Renal cortex interstitium (tissue), 15 donors: Measurements from ENCODE around the gene LCN9. TPM values are rescaled to one million over a fixed set of nuclear protein-coding genes. Genes with fewer than 3 reads are reported as not detected.
"Not testable (repeated sequence)": the region's sequence is repeated elsewhere in the genome, so short reads cannot be mapped to it uniquely, and the experiment has no call there.

ENCODE experiments used
- DNase-seq, 11 donors: peaks; one replicate each; pipeline ENCODE4 v3.0.0-alpha.2; 2013; ENCODE audit warnings: low read depth in 9 of 11, low spot score in 4 of 11; ENCODE audit errors: extremely low read depth in 1 of 11
- long read RNA-seq, 16 experiments: transcript quantifications; one replicate each; lab custom pipeline, GENCODE V29; 2026
- polyA plus RNA-seq, 3 donors: library from polyadenylated mRNA; unstranded; fragments of 120-200 nt; gene quantifications; one replicate each; pipeline ENCODE4 v1.2.1, GENCODE V29; 2013; ENCODE audit not compliant: insufficient read length in 3 of 3

Gene LCN9, protein sequence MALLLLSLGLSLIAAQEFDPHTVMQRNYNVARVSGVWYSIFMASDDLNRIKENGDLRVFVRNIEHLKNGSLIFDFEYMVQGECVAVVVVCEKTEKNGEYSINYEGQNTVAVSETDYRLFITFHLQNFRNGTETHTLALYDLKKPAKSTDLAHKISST
- polyA plus RNA-seq: not detected
- long read RNA-seq, donor 1: 0 reads
- long read RNA-seq, donor 2: 0 reads
- long read RNA-seq, donor 3: 0 reads
- long read RNA-seq, donor 4: 0 reads
- long read RNA-seq, donor 5: 0 reads
- long read RNA-seq, donor 6: 0 reads
- long read RNA-seq, donor 7: 0 reads
- long read RNA-seq, donor 8: 0 reads
- long read RNA-seq, donor 9: 0 reads
- long read RNA-seq, donor 10: 0 reads
- long read RNA-seq, donor 11: 0 reads
- long read RNA-seq, donor 12: 0 reads
- long read RNA-seq, donor 13: 0 reads
- long read RNA-seq, donor 14: 0 reads
- long read RNA-seq, donor 15: 0 reads
- long read RNA-seq, donor 16: 0 reads

DNA sequence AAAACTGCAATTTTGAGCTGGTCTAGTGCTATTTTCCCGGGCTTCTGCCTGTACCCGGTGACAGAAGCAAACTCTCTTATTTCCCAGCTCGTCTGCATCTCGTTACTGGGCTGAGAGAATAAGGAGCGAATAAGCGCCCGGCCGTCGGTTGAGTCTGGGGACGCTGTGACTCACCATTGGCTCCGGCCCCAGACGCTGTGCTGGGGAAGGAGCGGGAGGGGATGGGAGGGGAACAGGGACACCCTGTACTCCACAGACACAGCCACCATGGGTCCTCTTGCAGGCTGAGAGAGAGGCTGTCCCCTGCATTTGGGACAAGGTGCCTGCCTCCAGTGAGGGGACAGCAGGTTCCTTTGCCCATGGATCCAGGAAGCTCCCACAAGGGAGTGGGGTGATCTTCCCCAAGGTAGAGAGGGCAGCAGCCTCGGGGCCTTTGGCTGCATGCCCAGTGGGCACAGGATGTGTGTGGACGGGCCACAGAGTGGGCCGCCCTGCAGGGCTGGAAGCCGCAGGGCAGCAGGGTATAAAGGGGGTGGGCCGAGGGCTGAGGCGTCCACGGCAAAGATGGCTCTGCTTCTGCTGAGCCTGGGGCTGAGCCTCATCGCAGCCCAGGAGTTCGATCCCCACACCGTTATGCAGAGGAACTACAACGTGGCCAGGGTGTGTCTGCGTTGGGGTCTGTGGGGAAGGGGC is at the start of gene LCN9:
TSS of gene LCN9 (plus strand) at position 552 of the 693 bp plus-strand sequence. CDS start at position 565, 13 bp downstream.
- no peak for DNase-seq

DNA sequence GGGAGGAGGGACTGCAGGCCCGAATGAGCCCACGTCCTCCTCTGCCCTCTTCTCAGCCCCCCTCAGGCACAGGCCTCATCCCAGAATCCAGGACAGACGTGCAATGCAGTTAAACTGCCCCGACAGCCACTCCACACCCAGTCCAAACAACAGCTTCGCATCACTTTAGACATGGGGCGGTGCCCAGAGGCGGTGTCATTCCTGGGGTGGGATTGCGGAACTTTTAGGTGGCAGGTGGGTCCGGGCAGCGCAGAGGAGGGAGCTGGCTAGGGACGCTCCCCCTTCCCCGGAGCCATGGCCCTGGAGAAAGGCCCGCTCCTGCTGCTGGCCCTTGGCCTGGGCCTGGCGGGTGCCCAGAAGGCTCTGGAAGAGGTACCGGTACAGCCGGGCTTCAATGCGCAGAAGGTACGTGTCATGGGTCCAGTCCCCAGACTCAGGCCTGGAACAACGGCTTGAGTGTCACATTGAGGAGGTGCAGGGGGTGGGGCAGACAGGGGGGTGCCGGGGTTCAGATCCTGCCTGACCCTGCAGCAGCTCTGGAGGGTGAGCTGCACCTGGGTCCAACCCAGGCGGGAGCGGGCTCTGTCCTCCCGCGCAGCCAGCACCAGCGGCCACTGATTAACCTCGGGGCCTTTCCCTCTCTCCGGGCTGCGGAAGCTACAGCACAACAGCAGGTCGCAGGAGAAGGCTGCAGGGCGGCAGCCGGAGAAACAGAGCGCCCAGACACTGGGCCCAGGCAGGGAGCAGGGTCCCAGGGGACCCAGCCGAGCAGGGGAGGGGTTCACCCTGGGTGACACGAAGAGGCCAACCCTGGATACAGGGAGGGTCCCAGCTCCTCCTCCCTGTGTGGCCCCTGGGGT is 48.9 kb upstream of the LCN9 start:
- no peak for DNase-seq

DNA sequence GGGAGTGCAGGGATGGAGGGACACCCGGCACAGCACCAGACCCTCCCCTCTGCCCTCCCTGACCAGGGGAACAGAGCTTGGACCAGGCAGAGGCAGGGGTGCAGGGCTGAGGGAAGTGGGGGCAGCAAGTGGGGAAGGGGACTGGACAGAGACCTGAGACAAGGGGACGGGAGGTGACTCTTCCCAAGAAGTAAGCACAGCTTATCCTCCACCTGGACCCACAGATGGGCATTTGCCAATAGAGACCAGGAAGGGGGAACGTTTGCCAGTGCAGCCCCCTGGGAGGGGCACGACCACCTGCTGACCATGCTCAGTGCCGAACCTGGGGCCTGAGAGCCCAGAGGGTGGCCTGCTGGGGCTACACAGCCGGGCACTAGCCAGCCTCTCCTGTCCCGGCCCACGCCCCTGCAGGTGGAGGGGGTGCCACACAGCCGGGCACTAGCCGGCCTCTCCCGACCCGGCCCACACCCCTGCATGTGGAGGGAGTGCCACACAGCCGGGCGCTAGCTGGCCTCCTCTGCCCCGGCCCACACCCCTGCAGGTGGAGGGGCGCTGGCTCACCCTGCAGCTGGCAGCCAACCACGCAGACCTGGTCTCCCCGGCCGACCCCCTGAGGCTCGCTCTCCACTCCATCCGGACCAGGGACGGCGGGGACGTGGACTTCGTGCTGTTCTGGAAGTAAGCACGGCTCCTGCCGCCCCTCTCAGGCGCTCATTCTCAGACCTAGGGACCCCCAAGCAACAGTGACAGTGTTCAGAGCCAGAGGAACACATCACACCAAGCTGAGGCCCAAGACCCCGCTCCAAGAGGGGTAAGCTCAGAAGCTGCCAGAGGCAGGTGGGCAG is 48.1 kb upstream of the LCN9 start:
- no peak for DNase-seq

DNA sequence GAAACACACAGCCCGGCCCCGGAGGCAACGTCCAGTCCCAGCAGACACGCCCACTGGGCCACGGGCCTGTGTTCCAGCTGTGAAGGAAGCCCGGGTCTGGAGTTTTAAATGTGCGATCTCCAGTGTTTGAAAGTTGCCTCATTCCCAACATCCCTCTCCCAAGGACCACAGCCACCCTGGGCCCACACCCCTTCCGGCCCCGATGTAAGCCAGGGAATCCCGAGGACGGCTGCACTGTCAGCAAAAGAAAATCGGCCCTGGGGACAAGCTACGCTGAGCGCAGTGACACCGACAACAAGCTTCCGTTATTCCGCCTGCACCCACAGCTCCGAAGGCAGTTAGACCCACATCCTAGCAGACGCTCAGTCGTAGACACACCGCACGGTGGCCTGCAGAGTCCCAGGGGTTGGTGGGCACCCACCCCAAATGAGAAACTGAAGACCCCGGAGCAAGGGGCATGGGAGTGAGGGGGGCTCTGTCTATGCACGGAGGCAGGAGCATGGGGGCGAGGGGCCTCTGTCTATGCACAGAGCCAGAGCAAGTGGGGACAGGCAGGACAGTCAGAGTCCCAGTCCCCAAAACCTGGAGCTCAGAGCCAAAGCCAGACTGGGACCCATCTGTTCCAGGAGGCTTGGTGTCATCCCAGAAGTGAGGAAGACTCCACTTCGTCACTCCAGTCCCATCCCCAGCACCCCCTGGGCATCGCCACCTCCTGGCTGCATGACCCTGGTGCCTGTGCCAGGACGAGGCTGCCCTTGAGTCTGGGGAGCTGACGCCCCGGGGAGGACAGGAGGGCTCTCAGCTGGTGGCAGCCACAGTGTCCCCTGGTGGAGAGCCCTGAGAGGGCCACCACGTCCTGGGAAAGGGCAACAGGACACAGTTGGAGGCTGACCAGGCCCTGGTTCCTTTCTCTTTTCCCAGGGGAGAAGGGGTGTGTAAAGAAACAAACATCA is 47.2 kb upstream of the LCN9 start:
- no peak for DNase-seq

DNA sequence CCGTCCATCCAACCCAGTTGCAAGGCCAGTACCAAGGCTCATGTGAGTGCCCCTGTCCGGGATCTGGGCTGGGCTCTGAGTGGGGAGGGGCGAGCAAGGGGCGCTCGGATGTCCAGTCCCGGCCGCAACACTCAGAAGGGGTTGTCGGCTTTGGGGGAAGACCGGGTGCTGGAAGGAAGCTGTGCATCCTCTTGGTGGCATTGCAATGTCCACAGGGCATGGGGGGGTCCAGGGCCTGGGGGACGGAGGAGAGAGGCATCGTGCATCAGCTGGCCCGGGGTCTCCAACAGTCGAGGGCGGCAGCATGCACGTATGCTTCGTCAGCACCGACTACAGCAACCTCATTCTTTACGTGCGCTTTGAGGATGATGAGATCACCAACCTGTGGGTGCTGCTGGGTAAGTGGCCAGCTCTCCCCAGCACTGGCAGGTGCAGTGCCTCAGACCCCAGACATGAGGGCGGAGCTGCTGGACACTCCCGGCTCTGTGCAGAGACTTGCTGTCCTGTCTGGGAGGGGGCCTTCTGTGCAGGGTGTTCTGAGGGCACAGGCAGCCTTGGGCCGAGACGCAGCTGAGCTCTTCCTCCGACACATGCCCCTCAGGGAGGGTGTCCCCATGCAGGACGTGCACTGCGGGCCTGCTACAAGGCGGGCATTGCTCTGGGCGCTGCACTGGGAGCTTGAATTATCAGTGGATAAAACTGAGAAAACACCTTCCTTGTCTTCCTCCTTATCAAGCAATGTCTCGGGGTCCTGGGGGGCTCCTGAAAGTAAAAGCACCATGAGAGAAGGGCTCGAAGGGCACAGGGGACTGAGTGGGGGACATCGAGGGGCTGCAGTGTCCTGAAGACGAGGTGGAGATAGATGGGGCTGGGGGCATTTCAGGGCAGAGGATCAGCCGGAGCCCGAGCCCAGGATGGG is 46.2 kb upstream of the LCN9 start:
- no peak for DNase-seq

DNA sequence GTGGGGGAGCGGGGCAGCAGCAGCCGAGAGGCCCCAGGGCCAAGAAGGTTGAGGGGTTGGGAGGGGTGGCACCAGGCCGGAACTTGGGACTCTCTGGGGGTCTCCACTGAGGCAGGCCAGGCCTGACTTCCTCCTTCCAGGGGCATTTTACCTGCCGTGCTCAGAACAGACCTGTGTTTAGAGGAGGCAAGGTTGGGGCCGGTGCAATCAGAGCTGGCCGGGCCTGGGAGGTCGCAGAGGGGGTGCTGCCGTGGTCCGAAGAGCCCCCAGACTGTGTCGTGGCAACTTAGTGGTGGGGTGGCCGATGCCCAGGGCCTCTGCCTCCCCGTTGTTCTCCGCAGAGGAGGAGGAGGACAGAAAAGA is 45.6 kb upstream of the LCN9 start:
- no peak for DNase-seq

DNA sequence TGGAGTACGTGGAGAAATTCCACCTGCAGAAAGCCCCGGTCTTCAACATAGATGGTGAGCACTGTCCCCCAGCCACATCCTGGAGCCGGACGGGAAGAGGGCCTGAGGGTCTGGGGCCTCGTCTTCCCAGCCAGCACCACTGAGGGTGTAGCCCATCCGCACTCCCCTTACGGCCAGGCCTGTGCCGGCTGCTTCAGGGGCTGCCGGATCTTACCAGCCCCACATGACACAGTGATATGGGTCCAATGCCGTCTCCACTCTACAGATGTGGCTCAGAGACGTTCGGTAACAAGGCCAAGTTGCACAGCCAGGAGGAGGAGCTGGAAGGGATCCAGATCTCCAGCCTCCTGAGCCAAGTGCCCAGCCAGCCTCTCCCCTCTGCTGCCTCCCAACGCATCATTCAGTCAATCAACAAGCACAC is 45.1 kb upstream of the LCN9 start:
- no peak for DNase-seq

DNA sequence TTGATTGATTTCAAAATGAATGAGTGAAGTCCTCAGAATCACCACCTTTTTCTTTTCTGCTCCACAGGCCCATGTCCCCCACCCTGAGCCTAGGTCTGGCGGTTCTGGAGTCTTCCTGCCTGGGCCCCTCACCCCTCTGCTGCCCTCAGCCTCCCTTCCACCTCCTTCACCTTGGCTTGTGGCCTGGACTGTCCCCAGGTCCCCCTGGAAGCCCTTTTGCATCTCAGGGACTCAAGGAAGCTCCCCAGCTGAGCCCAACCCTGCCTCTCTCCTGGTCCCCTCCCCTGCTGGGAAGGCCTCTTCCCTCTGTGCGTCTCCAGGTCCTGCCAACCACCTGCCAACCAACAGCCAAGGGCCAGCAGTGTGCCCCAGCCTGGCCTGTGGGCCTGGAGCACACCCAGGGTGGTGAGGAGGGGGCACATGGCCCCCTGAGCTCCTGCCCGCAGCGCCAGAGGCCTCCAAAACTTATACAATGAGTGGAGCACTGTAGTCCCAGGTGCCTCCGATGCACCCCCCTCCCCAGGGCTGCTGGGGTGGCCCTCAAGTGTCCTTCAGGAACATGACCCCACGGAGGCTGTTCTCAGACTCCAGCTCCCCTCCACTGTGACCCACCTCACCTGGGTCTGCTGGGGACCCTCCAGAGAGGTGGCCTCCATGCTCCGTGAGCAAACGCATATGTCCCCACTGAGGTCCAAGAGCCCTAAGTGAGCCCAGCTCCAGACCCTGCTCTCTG is 44.1 kb upstream of the LCN9 start:
- no peak for DNase-seq

DNA sequence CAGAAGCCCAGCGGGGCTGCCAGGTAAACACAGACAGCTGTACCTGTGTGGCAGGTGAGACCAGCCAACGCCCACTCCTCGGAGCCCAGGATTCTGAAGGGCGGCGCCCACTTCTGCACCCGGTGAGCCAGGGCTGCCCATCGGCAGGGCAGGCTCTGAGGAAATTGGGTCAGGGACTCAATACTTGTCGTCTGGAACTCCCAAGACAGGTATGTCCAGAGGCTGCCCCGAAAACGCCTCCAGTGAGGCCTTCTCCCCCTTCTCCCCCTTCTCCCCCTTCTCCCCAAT is 43.6 kb upstream of the LCN9 start:
- no peak for DNase-seq

DNA sequence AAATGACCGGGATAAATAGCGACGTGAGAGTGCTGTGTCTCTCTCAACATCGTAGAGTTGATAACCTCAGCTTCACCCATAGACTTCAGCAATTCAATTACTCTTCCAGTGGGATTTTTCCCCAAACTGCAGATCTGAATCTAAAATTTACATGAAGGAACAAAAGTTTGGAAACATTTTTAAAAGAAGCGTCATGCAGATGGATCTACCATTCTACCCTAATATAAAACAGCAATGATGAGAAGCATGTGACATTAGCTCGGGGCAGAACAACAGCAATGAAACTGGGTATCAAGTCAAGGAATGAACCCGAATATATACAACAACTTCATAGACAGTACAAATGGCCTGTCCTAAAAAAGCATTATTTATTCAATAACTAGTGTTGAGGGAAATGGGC is 42.6 kb upstream of the LCN9 start:
- no peak for DNase-seq

DNA sequence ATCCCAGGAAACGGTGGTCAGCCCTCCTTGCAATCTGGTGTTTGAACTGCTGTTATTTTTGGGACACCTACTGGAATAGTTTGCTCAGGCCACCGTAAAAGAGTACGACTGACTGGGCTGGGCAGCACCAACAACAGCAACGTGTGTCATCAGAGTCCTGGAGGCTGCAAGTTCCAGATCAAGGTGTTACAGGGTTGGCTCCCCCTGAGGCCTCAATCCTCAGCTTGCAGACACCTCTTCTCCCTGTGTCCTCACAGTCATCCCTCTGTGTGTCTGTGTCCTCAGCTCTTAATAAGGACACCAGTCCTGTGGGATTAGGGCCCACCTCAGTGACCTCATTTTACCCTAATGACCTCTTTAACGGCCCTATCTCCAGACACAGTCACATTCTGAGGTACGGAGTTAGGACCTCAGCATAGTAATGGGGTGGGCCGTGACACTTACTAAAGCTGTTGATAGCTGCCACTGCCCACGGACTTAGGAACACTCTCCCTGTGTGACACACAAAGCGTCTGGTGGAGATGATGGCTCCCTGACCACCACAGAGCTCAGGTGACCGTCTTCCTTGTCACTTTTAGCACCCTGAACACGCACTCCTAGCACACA is 40.6 kb upstream of the LCN9 start:
- DNase-seq: no peak

DNA sequence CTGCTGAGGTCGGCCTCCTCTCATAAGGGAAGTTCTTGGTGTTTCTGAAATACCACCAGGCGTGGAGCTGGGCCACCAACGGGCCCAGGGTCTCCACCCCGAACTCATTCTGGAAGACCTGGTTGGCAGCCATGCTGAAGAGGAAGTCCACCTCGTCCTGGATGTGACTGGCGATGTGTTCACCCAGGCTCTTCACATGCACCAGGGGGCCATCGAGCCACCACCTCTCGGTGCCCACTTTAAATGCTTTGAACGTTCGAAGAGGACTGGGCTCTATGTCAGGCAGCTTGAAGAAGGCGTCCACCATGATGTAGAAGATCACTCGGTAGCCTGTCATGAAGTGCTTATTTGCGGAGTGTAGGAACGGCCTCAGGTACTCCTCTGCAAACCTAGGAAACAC is 38.8 kb upstream of the LCN9 start:
- no peak for DNase-seq

DNA sequence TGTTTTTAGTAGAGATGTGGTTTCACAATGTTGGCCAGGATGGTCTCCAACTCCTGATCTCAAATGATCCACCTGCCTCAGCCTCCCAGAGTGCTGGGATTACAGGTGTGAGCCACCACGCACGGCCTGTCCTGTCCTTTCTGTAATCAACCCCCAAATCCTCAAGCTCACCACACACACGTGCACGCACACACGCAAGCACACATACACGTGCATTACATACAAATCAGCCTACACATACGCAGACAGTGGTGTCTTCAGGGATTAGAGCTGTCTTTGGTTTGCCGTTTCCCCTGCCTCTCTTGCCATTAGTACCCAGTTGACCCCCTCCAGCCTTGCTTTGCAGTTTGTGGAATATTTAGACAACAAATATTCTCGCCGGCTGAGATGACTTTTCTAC is 30.3 kb upstream of the LCN9 start:
- DNase-seq: no peak

DNA sequence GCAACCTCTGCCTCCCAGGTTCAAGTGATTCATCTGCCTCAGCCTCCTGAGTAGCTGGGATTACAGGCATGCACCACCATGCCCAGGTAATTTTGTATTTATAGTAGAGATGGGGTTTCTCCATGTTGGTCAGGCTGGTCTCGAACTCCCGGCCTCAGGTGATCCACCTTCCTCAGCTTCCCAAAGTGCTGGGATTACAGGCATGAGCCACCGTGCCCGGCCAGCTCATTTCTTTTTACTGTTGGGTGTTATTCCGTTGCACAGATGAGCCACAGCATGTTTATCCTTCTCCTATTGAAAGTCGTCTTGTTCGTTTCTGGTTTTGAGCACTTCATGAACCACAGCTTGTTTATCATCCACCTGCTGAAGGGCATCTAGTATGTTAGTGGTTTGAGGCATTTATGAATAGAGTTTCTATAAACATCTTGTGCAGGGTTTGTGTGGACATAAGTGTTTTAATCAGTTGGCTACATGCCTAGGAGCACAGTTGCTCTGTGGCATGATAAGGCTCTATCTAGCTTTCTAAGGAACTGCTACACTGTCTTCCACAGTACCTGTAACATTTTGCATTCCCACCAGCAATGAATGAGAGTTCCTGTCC is 26.1 kb upstream of the LCN9 start:
- DNase-seq: not testable (repeated sequence)

DNA sequence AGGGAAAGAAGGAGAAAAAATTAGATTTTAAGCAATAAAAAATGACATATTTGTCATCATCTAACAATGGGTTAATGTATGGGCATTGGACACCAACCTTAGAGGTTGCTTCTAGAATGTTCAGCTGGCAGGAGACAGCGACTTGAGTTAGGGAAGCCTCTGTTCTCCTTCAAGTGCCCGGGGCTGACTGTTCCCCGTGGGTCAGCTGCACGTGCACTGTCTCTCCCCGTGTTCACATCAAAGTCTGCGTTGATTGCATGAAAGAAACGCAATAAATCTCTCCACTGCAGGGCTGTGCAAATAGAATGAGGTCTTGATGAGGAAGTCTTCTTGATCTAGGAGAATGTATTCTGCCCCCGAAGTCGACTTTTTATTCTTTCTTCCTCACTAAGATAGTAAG is 23.9 kb upstream of the LCN9 start, which contains the start of gene GLT6D1:
TSS of gene GLT6D1 (minus strand) at position 345 of the 400 bp plus-strand sequence. CDS start 353 bp downstream, outside the sequence.
- no peak for DNase-seq
